ENCODE measurements around the gene CMAS. TPM values are rescaled to one million over a fixed set of nuclear protein-coding genes. Genes with fewer than 3 reads are reported as not detected.

Gene CMAS
- total and polyA plus RNA-seq, 2 donors (not counting 3 experiments of a cell fraction or from before 2014, with no cell fraction given): 8.5 to 35.4 TPM

- Histone ChIP-seq H3K4me3 (replicated peaks in 1 of 3; ENCODE audit: insufficient read depth in 1 of 3, low read depth in 1 of 3, low read length in 3 of 3) (no peak overlapping the region), H3K9me1 (replicated peaks; ENCODE audit: control insufficient read depth, extremely low read depth, insufficient read depth, low read length) (no peaks in the 10 kb centered on the region), H3K9ac (replicated peaks; ENCODE audit: extremely low read depth, insufficient read depth, low read length) (no peak overlapping the region), H2AFZ (ENCODE audit: low read depth, low read length) (no peak overlapping the region), H3K4me1 (ENCODE audit: control insufficient read depth, extremely low read depth, insufficient read depth, low read length) (no peaks in the 10 kb centered on the region), H3K27ac (ENCODE audit: insufficient read depth, low read depth, low read length) (no peak overlapping the region), H3K36me3 (ENCODE audit: control insufficient read depth in 2 of 2, extremely low read depth in 1 of 2, insufficient read depth in 2 of 2, low read length in 2 of 2) (no peaks in the 10 kb centered on the region), H3K4me2 (ENCODE audit: insufficient read depth, low read length) (no peak overlapping the region), H3K9me3 (replicated peaks; ENCODE audit: control insufficient read depth, insufficient read depth, low read length) (no peaks in the 10 kb centered on the region), H3K27me3 (ENCODE audit: control insufficient read depth in 2 of 2, insufficient read depth in 2 of 2, low read length in 2 of 2) (peaks cover 0 to 2% of the 10 kb centered on the region in 2 experiments), H4K20me1 (replicated peaks; ENCODE audit: control insufficient read depth, extremely low read depth, insufficient read depth, low read length) (no peaks in the 10 kb centered on the region), H3K79me2 (ENCODE audit: control insufficient read depth, insufficient read depth, low read length) (no peaks in the 10 kb centered on the region)
- no peak for TF ChIP-seq MYC (IDR thresholded peaks at IDR 0.05; ENCODE audit: low read depth, low read length)
- TF ChIP-seq GATA2 (IDR thresholded peaks at IDR 0.05; ENCODE audit: insufficient read depth, insufficient read length, low read depth, low read length): no peak
- BruUV-seq (replicated peaks): no TSS peak
- dilution Hi-C loops (cut with MboI; ENCODE audit: extremely low pct_ligation_motif_present, low sequenced_read_pairs): no loop called here
- no peak for FAIRE-seq
- CTCF ChIA-PET: interaction anchor here (1.5 to 2.4 kb wide), 3 partner anchors 250 to 375 kb away, joined by 6 to 10 read pairs (median 6); no protein-coding TSS in a partner anchor
- intact Hi-C loops (cut with micrococcal nuclease): no loop called here
- DNase-seq (ENCODE audit: low read depth, low spot score): no peak
- POLR2A ChIA-PET: no interaction called here
Measured at GRCh38 chr12:22084852-22085251, 38.8 kb downstream of the CMAS start.

- TF ChIP-seq FOS (IDR thresholded peaks at IDR 0.05; ENCODE audit: borderline replicate concordance, insufficient read depth, low read length): no peak
- no peak for TF ChIP-seq POLR2A (IDR thresholded peaks at IDR 0.05; ENCODE audit: low read depth, low read length)
- no peak for TF ChIP-seq MAX (IDR thresholded peaks at IDR 0.05; ENCODE audit: insufficient read depth, insufficient read length)
- no peak for TF ChIP-seq JUN (IDR thresholded peaks at IDR 0.05; ENCODE audit: borderline replicate concordance, insufficient read depth, insufficient read length, low read depth)
- no peak for TF ChIP-seq MYC (IDR thresholded peaks at IDR 0.05; ENCODE audit: low read depth, low read length)
- no peak for TF ChIP-seq POLR2AphosphoS5 (IDR thresholded peaks at IDR 0.05; ENCODE audit: insufficient read depth, low read depth, low read length)
- TF ChIP-seq EZH2 (IDR thresholded peaks at IDR 0.05; ENCODE audit: borderline replicate concordance, low read depth, low read length, severe bottlenecking): no peak
- TF ChIP-seq CTCF (IDR thresholded peaks at IDR 0.05; ENCODE audit: extremely low read depth in 1 of 2, insufficient read depth in 1 of 2, low read depth in 1 of 2, low read length in 2 of 2): no peak
- no peak for TF ChIP-seq GATA2 (IDR thresholded peaks at IDR 0.05; ENCODE audit: insufficient read depth, insufficient read length, low read depth, low read length)
- CTCF ChIA-PET: interaction anchor here (0.8 to 1.2 kb wide), 3 partner anchors 247 to 371 kb away, joined by 3 to 8 read pairs (median 4); no protein-coding TSS in a partner anchor
- Histone ChIP-seq H3K27ac (ENCODE audit: insufficient read depth, low read depth, low read length) (no peak overlapping the region), H3K4me1 (ENCODE audit: control insufficient read depth, extremely low read depth, insufficient read depth, low read length) (no peaks in the 10 kb centered on the region), H3K9ac (replicated peaks; ENCODE audit: extremely low read depth, insufficient read depth, low read length) (no peak overlapping the region), H3K4me3 (replicated peaks in 1 of 3; ENCODE audit: insufficient read depth in 1 of 3, low read depth in 1 of 3, low read length in 3 of 3) (no peak overlapping the region), H4K20me1 (replicated peaks; ENCODE audit: control insufficient read depth, extremely low read depth, insufficient read depth, low read length) (no peaks in the 10 kb centered on the region), H3K9me1 (replicated peaks; ENCODE audit: control insufficient read depth, extremely low read depth, insufficient read depth, low read length) (no peaks in the 10 kb centered on the region), H3K9me3 (replicated peaks; ENCODE audit: control insufficient read depth, insufficient read depth, low read length) (no peaks in the 10 kb centered on the region), H3K4me2 (ENCODE audit: insufficient read depth, low read length) (no peak overlapping the region), H3K36me3 (ENCODE audit: control insufficient read depth in 2 of 2, extremely low read depth in 1 of 2, insufficient read depth in 2 of 2, low read length in 2 of 2) (no peaks in the 10 kb centered on the region), H3K79me2 (ENCODE audit: control insufficient read depth, insufficient read depth, low read length) (no peaks in the 10 kb centered on the region), H2AFZ (ENCODE audit: low read depth, low read length) (no peak overlapping the region), H3K27me3 (ENCODE audit: control insufficient read depth in 2 of 2, insufficient read depth in 2 of 2, low read length in 2 of 2) (no peaks in the 10 kb centered on the region)
- POLR2A ChIA-PET: no interaction called here
- no TSS peak for BruUV-seq (replicated peaks)
- FAIRE-seq: no peak
- intact Hi-C loops (cut with micrococcal nuclease): no loop called here
- dilution Hi-C loops (cut with MboI; ENCODE audit: extremely low pct_ligation_motif_present, low sequenced_read_pairs): no loop called here
- DNase-seq (ENCODE audit: low read depth, low spot score): no peak
Measured at GRCh38 chr12:22088886-22089285, 42.9 kb downstream of the CMAS start.

All from endothelial cell of umbilical vein (primary cell).